CD1c-positive myeloid dendritic cell (primary cell): ENCODE data around the gene ZNF426.

Experiments
- DNase-seq: peaks from one replicate; pipeline ENCODE4 v3.0.0-alpha.2; 2016; ENCODE audit errors: extremely low spot score

Gene ZNF426

GRCh38 chr19:9498183-9498902, 40.1 kb downstream of the ZNF426 start, which contains the start of gene ZNF560:
Gene ZNF560, minus strand, starts transcription at chr19:9498616. Its CDS starts 23,303 bp downstream, at chr19:9475313.
- DNase-seq: peak; percentile 20

DNA sequence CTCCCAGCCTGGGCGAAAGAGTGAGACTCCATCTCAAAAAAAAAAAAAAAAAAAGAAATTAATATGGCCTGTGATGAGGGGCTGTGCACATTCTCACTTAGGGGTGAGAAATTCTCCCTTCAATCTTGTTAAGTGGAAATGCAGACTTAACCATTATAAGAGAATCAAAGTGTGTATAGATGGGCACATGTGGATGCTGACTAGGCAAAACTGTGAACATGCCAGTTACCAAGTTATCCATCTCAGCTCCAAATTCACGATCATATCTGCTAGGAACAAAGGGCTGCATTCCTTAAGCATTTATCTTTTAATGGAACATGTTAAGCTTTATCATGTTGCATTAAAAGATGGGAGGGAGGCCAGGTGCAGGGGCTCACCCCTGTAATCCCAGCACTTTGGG, 44.3 kb downstream of the ZNF426 start:
- no peak for DNase-seq

GRCh38 chr19:9487016-9487415, 51.4 kb downstream of the ZNF426 start:
- DNase-seq: no peak

GRCh38 chr19:9485140-9485539, 53.3 kb downstream of the ZNF426 start:
- DNase-seq: no peak

- no peak for DNase-seq
Measured at GRCh38 chr19:9474975-9475374, 63.5 kb downstream of the ZNF426 start.
